NCI-H524 (cell line): ENCODE results near the gene STAT5B.
"Not testable (repeated sequence)": the region's sequence is repeated elsewhere in the genome, so short reads cannot be mapped to it uniquely, and the experiment has no call there.

ENCODE experiments used
- DNase-seq, 2 experiments: peaks; one replicate each; lab custom pipeline; 2025; lab: John Stamatoyannopoulos, UW

STAT5B gene

DNA sequence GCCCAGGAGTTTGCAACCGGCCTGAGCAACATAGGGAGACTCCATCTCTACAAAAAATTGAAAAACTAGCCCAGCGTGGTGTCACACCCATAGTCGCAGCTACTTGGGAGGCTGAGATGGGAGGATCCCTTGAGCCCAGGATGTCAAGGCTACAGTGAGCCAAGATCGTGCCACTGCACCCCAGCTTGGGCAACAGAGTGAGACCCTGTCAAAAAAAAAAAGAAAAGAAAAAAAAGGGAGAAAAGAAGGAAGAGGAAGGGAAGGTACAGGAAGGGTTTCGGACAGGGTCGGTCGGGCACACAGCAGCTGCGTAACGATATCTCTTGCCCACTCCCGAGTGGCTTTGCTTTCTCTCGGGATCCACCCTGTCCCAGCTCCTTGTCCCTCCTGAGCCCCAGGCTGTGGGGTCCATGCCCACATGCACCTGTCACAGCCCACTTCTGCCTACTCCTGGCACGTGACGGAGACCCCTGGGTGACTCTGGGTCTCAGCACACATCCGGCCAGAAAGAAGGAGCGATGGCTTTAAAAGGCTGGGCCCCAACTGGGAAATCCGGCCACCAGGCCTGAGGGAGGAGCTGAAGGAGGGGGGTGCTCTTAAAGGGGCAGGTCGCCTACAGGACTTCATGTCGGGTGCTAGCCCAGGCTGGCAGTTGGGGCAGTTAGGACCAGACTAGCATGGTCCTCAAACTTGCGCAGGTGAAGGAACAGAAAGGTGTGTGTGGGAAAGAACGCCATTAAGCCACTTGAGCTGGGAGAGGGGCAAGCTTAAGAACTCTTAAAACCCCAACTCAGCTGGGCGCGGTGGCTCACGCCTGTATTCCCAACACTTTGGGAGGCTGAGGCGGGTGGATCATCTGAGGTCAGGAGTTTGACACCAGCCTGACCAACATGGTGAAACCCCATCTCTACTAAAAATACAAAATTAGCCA lies 82.0 kb downstream of the STAT5B start, which contains the start of gene GHDC:
Gene GHDC, minus strand, starts transcription at position 526 of the 931 bp plus-strand sequence. CDS start 913 bp downstream, outside the sequence.
- peak; percentile 79 to 86 for DNase-seq

DNA sequence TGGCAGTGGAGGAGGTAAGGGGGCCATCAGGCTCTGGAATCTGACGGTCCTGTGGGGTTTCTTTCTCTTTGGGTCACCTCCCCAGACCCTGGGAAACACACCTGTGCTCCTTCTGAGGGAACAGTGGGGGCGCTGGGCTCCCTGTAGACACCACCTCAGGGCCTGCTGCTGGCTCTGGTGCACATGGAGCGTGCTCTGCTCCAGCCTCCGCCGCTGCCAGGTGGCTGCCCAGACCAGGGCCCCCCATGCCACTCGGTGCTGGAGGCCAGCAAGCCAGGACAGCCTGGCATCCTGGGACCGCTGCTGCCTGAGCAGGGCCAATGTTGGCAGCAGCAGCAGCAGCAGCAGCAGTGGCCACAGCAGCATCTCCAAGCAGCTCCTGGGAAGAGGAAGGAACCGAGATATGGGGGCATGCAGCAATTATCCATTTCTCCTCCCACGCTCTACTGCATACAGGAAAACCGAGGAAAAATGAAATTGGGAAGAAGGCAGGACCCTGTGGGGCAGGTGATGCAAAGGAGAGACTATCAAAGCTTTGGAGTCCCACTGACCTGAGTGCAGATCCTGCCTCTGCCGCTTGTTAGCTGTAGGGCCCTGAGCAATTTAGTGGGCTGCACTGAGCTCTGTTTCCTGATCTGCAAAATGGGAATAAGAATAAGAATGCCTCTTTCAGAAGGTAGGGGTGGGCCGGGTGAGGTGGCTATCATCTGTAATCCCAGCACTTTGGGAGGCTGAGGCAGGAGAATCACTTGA lies 82.8 kb downstream of the STAT5B start:
- DNase-seq: no peak

DNA sequence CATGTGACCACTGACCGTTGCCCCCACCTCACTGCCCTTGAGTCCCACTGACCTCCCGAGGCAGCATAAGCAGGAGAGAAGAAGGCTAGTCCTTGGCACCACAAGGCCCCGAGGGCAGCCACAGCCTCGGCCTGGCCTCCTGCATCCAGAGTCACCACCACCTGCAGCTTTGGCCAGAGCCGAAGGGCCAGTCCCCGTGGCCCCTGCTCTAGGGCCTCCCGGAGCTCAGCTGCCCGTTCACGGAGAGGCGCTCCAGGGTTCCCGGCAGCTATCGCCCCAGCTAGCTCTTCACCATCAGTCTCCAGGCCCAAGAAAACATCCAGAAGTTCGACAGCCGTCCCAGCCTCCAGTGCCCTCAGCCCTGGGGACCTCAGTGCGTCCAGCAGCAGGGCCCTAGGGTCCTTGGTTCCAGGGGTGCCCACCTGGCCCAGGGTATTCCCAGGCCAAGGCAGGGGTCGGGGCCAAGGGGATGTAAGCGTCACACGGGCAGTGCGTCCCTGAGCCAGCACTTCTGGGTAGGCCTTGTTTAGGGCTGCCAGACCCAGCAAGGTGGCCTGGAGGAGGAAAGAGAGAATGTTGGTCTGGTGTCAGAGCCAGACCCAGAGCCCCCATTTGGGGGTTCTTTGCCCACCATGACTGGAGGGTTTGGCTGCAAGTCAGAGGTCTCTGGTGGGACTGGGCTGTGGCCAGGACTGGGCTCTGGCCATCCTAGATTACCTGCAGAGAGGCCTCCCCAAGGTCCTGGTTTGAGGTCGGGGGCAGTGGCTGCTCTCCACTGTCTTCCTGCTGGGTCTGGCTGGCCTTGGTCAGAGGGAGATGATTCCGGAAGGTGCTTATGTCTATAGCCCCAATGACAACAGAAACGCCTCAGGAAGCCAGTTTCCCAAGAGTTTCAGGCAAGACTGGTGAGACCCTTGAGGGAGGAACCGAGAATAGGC lies 83.7 kb downstream of the STAT5B start:
- DNase-seq: no peak

DNA sequence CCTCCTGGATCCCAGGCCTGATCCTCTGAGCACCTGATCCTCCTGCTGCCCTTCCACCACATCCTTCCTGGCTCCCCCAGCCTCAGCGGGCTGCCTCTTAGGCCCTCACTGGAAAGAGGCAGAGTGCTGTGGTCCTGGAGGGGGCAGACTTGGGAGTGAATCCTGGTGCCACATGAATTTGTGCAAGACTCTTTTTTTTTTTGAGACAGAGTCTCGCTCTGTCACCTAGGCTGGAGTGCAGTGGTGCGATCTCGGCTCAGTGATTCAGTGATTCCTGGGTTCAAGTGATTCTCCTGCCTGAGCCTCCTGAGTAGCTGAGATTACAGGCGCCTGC lies 84.9 kb downstream of the STAT5B start:
- DNase-seq: no peak

DNA sequence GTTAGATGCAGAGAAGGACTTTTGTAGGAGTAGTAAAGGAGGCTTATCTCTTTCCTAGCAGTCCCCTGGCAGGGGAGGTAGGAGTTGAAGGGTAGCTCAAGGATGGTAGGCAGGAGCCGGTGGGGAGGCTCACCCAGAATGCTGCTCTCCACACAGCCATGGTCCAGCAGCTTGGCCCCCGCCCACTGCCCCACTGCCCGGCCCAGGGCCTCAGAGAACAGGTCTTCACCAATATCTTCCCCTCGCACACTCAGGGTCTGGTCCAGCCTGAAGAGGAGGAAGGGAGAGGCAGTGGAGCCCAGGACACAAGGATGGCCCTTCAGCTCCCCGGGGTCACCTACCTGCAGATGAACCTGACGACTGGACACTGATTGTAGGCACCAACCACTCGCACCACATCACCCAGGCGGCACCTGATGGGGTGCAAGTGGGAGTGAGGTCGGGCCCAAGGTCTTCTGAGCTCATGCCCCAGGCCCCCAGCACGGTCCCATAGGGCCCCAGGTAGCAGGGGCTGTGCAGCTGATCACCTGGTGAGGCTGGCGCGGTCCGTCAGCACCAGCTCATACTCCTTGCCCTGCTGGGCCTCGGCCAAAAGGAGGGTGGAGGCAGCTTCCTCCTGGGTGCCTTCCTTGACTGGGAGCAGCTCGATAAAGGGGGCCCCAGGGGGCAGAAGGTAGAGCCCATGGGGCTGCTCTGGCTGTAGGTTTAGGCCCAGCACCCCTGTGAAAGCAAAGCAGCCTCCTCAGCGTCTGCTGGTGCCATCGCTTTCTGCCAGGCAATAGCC lies 85.5 kb downstream of the STAT5B start:
- no peak for DNase-seq

DNA sequence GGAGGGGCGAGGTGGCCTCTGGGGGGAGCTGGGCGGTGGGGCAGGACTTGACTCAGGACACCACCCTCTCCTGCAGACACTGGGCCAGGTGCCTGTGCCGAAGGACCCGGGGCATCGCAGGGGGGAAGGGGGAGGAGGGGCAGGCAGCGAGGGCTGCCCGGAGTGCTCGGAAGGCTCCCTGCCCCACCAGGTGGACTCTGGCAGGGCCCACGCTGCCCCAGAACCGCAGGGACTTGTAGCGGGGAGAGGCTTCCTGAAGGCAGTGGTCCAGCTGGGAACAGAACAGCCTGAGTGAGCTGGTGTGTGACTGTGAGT lies 86.6 kb downstream of the STAT5B start:
- DNase-seq: no peak

DNA sequence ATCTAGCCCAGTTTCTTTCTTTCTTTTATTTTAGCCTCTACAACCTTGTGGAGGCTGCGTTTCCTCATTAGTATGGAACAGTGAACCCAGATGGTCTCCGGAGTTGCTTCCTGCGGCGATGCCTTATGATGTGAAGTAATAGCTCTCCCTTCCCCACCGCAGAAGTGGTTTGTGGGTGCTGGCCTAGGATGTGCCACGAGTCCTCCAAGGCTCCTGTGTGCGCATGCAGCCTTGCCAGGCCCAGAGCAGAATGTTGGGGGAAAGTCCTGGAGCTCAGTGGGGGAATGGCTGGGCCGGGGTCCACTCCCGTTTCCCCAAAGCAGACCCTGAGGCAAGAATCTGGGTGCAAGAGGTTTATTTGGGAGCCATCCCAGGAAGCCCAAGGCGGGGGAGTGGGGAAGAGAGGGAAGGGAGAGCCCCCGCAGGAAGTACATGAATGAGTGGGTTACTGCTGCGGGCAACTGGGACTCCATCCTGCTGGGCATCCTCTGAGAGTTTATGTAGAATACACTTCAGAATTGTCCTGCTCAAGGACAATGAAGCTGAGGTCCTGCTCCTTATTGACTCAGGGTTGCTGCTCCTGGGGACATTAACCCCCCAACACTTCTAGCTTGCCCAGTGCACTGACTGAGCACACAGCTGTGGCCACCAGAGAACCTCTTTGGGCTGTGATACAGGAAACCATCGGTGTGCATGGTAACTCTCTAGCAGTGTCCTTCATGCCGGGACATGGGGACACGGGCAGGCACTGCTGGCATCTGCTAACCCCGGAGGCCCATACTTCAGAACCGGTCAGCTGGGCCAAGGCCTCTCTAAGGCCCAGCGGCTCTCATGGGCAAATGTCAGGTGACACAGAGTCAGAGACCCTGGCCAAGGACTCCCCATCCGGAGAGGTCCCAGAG lies 87.2 kb downstream of the STAT5B start:
- DNase-seq: no peak

DNA sequence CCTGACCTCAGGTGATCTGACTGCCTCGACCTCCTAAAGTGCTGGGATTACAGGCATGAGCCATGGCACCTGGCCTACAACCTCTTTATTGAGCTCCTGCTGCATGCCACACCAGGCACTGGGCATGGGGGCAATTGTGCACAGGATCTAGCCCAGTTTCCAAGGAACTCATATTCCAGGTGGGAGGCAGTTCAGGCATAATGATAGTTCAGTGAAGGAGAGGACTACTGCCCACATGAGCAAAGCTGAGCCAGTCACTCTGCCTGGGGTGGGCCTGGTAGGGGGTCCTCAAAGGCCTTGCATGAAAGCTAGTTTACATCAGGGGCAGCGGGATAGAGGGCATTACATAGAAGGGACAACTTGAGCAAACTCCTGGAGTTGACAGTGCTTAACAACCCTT lies 88.4 kb downstream of the STAT5B start:
- DNase-seq: no peak

DNA sequence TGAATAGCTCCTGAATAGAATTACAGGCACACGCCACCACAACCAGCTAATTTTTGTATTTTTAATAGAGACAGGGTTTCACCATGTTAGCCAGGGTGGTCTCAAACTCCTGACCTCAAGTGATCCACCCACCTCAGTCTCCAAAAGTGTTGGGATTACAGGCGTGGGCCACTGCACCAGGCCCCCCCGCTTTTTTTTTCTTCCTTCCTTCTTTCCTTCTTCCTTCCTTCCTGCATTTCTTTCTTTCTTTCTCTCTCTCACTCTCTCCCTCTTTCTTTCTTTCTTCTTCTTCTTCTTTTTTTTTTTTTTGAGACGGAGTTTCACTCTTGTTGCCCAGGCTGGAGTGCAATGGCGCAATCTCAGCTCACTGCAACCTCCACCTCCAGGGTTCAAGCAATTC lies 90.0 kb downstream of the STAT5B start:
- DNase-seq: not testable (repeated sequence)

DNA sequence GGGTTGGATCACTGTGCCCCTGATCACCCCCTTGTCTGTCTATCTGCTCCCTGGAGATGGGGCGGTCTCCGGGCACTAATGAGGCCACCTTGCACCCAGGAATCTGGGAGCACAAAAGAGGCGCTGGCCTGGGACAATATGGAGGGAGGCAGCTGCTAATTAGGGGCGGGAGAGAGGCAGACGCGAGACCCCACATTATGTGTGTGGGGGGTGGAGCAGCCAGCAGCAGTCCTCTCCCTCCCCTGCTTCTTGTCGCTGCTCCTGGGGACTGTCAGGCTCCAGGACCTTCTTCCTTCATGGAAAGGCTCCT lies 90.6 kb downstream of the STAT5B start:
- no peak for DNase-seq

DNA sequence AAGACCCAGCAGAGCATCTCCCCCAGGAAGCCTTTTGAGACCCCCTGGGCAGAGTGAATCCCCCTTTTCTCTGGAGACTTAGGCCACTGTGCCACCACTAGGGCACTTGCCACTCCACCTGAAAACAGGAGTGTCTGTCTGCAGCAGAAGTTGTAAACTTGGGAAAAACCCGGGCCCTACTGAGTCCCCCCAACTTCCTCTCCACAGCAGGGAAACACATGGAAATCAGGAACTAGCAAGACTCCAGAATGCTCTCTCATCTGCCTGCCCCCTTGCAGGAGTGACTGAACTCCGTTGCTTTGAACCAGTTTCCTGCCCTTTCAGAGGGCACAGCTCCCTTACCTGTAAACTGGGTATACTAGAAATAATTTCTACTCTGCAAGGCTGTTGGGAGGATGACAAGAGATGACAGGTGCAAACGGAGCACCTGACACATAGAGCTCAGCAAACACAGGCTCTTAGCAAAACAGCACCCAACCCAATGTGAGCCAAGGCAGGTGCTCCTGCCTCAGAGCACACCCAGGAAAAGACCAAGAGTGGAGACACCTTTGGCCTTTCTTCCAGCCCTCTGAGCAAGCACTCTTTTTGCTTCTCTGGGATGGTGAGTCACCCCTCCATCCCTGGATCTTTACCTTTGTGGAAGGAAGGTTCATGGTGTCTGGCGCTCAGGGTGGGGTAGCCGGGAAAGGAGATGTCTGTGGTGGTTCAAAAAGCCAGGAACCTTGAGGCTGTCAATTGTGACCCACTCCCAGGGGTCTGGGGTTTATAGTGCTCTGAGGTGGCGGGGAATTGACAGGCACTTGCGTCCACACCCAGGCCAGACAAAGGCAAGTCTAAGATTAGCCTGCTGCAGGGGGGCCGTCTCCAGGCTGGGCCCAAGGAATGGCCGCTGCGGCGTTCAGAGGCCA lies 91.2 kb downstream of the STAT5B start, which contains the start of gene HCRT:
Gene HCRT, minus strand, starts transcription at position 740 of the 908 bp plus-strand sequence. Its CDS starts 87 bp downstream, at position 653.
- no peak for DNase-seq

DNA sequence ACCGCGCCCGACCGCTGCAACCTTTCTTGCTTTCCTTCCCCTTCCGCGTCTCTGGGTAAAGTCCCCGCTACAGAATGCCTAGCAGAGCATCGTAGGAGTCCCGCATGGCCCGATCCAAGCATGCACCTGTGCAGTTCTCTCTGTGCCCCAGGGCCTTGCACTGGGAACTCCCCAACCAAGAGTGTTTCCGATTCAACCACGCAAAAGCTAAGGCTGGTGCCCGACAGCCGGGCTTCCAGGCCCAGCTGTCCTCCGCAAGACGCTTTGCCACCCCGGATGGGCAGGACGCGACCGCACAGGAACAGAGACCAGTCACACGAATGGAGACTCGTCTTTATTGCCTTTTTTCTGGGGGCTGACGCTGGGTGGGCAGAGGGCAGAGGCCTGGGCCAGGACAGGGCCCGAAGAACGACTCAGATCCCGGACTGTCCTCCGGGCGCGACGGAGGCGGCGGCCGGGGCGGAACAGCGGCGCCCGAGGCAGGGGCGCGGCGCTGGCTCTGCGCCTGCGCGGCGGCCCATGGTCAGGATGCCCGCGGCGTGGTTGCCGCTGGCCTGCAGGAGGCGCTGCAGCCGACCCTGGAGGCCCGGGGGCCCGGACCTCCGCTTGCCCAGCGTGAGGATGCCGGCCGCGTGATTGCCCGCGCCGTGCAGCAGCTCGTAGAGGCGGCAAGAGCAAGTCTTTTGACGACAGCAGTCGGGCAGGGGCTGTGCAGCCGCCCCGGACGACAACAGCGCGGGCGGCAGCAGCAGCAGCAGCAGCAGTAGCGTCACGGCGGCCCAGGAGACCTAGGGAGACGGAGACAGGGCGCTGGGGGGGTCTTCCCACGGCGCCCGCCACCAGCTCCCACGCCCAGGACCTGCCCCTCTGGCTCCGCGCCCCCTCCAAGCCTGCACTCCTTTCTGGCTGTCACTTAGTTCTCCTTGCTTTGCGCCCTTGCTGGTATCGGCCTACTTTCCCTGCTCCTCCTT lies 92.2 kb downstream of the STAT5B start:
- peak; percentile 59 to 83 for DNase-seq

DNA sequence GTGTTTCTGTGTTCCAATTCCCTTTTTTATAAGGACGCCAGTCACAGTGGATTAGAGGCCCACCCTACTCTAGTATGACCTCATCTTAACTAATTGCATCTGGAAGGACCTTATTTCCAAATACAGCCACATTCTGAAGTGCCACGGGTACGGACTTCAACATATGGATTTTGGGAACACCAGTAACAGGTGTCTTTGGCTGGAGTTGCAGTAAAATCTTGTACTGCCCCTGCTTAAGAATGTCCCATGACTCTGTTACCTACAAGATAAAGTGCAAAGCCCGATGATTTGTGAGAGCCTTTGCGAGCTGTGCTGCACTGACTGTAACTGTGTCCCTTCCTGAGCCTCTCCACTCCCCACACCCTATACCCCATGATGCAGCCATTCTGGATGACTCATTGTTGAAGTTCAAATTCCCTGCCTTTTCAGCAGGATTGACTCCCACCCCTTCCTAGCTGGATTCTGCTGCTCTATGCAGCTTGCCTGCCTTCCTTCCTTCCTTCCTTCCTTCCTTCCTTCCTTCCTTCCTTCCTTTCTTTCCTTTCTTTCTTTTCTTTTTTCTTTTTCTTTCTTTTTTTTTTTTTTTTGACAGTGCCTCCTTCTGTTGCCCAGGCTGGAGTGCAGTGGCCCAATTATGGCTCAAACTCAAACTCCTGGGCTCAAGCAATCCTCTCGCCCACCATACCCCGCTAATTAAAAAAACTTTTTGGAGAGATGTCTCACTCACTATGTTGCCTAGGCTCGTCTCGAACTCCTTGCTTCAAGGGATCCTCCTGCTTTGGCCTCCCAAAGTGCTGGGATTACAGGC lies 93.1 kb downstream of the STAT5B start:
- no peak for DNase-seq

DNA sequence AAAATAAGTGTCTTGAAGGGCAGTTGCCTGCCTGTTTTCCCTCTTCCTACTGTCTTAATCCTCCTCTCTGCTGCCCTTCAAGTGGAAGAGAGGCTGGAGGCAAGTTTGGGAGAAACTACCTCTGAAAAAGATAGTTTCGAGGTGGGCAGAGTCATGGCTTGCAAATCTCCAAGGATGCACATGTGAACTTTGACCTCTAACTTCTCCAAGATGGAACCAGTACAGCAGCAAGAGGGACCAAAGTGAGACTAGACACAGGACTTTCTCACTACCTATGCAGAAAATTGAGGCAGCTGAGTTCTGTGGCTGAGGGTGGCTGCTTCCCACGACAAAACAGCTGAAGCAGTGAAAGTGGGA lies 94.4 kb downstream of the STAT5B start:
- no peak for DNase-seq

DNA sequence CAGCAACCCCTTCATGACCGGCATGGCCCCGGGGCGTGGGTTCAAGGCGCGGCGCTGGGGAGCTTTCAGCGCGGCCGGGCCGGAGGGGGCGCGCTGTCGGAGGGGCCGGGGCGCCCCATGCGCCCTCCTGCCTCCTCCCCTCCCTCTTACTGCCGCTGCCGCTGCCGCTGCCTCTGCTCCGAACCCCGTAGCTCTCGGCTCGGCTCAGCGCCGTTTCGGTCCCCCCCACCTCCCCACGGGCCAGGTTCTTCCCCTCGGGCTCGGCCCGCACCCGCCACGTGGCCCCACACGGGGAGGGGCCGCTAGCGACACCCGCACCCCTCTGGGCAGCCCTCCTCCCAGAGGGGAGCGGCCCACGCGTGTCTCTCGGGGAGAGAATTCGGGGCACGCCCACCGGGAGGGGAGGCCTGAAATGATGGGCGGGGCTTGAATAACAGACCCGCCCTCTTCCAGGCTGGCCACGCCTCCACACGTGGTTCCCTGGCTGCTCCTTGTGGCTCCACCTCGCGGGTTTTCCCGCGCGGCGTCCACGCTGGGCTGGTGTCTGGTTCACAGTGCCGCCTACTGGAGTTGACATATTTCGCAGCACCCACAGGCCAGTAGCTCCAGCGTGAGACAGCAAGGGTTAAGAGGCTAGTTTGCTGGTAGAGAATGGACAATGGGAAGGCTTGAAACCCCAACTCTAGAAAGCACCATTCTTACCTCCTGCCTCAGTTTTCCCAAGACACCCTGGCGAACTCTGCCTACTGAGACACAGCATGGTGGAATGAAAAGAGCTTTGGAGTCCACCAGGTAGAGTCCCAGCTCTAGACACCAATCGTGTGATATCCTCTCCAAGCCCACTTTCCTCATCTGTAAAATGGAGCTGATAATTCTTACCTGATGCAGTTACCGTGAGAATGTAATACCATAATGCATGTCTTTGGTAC lies 95.0 kb downstream of the STAT5B start, which contains the start of gene KCNH4:
Gene KCNH4, minus strand, starts transcription at position 221 of the 929 bp plus-strand sequence. Its CDS starts 197 bp downstream, at position 24.
- peak; percentile 67 to 93 for DNase-seq

DNA sequence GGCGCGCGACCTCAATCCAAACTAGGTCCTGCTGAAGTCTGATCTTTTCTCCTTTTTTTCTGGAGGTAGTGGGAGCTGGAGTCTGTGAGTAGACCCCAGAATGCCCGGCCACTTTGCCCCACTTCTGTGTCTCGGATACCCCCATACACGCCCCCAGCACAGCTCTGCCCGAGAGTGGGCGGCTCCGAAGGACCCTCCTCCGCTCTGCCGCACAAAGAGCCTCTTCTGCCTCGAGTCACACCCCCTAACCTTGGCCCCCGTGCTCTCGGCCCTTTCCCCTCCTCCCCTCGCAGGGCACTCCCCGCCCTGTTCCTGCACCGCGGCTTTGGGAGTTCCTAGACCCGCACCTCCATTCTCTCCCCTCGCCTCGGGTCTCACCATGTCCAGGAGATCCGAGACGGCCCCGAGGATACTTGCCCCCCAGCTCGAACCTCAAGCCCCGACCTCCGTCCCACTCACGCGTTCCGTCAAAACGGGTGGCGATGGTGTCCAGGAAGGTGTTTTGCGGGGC lies 95.7 kb downstream of the STAT5B start:
- DNase-seq: peak in 1 of 2 experiments; percentile 24
